Measurements from ENCODE around the gene TNNI3. TPM values are rescaled to one million over a fixed set of nuclear protein-coding genes. Genes with fewer than 3 reads are reported as not detected.

TNNI3 gene
- total and polyA plus RNA-seq, 9 of the 15 experiments (the other 6 are each of a cell fraction or from before 2014, with no cell fraction given) = 4.7 to 158 (median 42.0) TPM

DNA sequence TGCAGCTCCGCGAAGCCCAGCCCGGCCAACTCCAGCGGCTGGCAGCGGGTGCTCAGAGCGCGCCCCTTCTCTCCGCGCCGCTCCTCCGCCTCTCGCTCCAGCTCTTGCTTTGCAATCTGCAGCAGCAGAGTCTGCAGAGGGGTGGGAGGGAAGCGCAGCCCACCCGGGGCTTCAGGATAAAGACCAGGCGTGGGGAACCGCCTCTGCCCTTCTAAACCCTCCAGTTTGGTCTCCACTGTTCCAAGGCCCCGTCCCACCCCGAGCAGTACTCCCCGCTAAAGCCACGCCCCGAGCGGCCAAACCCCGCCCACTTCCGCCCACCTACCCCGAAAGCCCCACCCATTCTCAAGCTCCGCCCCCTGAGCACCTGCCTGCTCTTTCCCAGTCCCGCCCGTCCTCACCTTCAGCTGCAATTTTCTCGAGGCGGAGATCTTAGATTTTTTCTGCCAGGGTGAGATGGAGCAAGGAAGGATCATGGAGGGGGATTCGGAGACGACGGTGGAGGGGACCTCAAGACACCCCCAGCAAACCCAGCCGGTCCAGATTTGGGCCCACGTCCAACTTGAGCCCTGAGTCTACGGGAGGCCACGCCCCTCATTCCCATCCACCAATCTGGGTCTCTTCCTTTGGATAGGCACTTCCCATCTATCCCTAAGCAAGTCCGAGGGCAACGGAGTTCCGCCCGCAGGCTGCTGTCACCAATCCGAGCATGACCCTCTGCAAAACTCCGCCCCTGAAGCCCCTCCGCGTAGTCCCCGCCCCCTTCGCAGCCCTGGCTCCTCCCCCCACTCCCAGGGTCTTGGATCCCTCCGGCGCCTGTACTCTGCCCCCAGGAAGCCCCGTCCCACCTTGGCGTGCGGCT, 1.1 kb downstream of the TNNI3 start (continued):
- no peak for TF ChIP-seq MCM7 (IDR thresholded peaks at IDR 0.05)
- peak in 1 of 2 experiments; percentile 88 for TF ChIP-seq E2F6 (IDR thresholded peaks at IDR 0.05; ENCODE audit: borderline replicate concordance in 1 of 2, extremely low read depth in 1 of 2, insufficient read depth in 1 of 2, insufficient read length in 1 of 2, low read depth in 1 of 2, low read length in 1 of 2, poor library complexity in 1 of 2, severe bottlenecking in 1 of 2)
- 0 out of 2 replicates have a peak, but pooled peaks have one; percentile 3 for TF ChIP-seq ZNF263 (CRISPR knock-in tag; IDR thresholded peaks at IDR 0.05; ENCODE audit: borderline replicate concordance)
- TF ChIP-seq, protein P1, sequence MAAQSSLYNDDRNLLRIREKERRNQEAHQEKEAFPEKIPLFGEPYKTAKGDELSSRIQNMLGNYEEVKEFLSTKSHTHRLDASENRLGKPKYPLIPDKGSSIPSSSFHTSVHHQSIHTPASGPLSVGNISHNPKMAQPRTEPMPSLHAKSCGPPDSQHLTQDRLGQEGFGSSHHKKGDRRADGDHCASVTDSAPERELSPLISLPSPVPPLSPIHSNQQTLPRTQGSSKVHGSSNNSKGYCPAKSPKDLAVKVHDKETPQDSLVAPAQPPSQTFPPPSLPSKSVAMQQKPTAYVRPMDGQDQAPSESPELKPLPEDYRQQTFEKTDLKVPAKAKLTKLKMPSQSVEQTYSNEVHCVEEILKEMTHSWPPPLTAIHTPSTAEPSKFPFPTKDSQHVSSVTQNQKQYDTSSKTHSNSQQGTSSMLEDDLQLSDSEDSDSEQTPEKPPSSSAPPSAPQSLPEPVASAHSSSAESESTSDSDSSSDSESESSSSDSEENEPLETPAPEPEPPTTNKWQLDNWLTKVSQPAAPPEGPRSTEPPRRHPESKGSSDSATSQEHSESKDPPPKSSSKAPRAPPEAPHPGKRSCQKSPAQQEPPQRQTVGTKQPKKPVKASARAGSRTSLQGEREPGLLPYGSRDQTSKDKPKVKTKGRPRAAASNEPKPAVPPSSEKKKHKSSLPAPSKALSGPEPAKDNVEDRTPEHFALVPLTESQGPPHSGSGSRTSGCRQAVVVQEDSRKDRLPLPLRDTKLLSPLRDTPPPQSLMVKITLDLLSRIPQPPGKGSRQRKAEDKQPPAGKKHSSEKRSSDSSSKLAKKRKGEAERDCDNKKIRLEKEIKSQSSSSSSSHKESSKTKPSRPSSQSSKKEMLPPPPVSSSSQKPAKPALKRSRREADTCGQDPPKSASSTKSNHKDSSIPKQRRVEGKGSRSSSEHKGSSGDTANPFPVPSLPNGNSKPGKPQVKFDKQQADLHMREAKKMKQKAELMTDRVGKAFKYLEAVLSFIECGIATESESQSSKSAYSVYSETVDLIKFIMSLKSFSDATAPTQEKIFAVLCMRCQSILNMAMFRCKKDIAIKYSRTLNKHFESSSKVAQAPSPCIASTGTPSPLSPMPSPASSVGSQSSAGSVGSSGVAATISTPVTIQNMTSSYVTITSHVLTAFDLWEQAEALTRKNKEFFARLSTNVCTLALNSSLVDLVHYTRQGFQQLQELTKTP (IDR thresholded peaks at IDR 0.05; ENCODE audit: low read depth in 1 of 2, partially characterized antibody in 2 of 2) = no peak
- peak in 1 of 2 experiments; percentile 29; a peak in 1 of 4 replicates for TF ChIP-seq MAZ (CRISPR knock-in tag; conservative IDR thresholded peaks at IDR 0.05 in 1 of 2, IDR thresholded peaks at IDR 0.05 in 1 of 2)
